Spleen (tissue), 7 donors: ENCODE measurements around the gene PIK3R4.

ENCODE experiments used
- CTCF ChIP-seq, 11 experiments: fragments of 200-600 bp in 7 of 11; fragments of 450-650 bp in 4 of 11; sonication (generic) in 4 of 11; IDR thresholded peaks in 8 of 11; conservative IDR thresholded peaks in 3 of 11; 1 replicate in 7 of 11; 2 replicates in 4 of 11; pipeline versions ENCODE4 v1.4.0 to v1.8.0; 2016 to 2021; ENCODE audit warnings: antibody characterized with exemption in 11 of 11, inconsistent platforms in 4 of 11, mild to moderate bottlenecking in 1 of 11
- POLR2A ChIP-seq, 3 donors: fragments of 450-650 bp; IDR thresholded peaks; one replicate each; pipeline ENCODE4 v1.5.1; 2017; ENCODE audit warnings: antibody characterized with exemption in 3 of 3, mild to moderate bottlenecking in 1 of 3
- donor health status: DM: no; HTN: no; CAD: no; lungs with moderate emphysema.
- donor health status: DM: no; HTN: no; CAD: no.
- donor health status: DM: no; HTN: no; CAD: no.

DNA sequence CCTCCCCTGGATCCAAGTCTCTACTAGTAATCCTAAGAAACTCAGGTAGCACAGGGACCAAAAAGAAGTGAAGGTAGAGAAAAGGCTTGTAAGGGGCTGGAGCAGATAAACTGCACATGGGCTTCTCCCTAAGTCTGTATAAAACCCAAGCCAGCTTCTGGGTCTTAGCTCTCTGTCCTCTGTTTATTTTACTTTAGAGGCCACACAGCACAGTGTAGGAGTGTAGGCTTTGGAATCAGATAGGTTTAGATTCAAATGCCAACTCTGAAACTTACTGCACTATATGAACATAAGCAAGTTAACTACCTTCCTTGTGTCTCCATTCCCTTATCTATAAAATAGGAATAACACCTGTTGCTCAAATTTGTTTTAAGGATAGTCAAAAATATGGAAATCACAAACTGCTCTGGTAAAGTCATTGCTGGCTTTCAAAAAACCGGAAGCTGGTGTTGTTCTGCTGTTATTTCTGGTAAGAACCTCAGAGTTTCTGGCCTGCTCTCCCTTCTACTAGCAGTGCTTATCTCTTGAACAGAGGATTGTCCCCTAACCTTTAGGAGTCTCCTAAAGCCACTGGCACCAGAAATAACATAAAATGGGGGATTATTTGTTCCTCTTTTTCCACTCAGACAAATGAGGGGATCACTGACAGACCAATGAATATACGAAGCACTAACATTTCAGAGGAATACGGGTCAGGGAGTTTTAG is 33.8 kb downstream of the PIK3R4 start:
- TF ChIP-seq CTCF (IDR thresholded peaks at IDR 0.05 in 8 of 11, conservative IDR thresholded peaks at IDR 0.05 in 3 of 11) (no peak), POLR2A (IDR thresholded peaks at IDR 0.05) (no peak)
